ENCODE data around the gene DCTN3. TPM values are rescaled to one million over a fixed set of nuclear protein-coding genes. Genes with fewer than 3 reads are reported as not detected.

The DCTN3 gene
- total RNA-seq, 1 experiment from 2014 or later, result 27.5 TPM

GRCh38 chr9:34566972-34567371 is 53.3 kb downstream of the DCTN3 start:
- peaks cover 3% of the 10 kb centered on the region; the same call in 1 of the 2 replicates for H3K27me3 Mint-ChIP-seq (ENCODE audit: low read depth)
- H3K9me3 Mint-ChIP-seq, result no peaks in the 10 kb centered on the region
- H3K27ac Mint-ChIP-seq, result no peak overlapping the region
- DNase-seq (ENCODE audit: low spot score) (no peak), ATAC-seq (no peak)
- H3K36me3 Mint-ChIP-seq, result no peaks in the 10 kb centered on the region
- POLR2A ChIA-PET, result no interaction called here
- no peak overlapping the region for H3K4me3 Mint-ChIP-seq
- CTCF ChIA-PET, result interaction anchor here (0.8 to 4.1 kb wide), 5 partner anchors 11 to 44 kb away, joined by 3 to 31 read pairs (median 6); no protein-coding TSS in a partner anchor
- H3K4me1 Mint-ChIP-seq, result peaks cover 26% of the 10 kb centered on the region
- no peak for TF ChIP-seq AR (CRISPR knock-in tag; IDR thresholded peaks at IDR 0.05)

- H3K4me1 Mint-ChIP-seq, result peaks cover 26% of the 10 kb centered on the region
- no peak for ATAC-seq
- H3K27me3 Mint-ChIP-seq (ENCODE audit: low read depth), result peaks cover 3% of the 10 kb centered on the region; the same call in 1 of the 2 replicates
- H3K36me3 Mint-ChIP-seq, result no peaks in the 10 kb centered on the region
- DNase-seq (ENCODE audit: low spot score), result no peak
- TF ChIP-seq OVOL2 (CRISPR knock-in tag; IDR thresholded peaks at IDR 0.05; ENCODE audit: borderline replicate concordance) (no peak), ZNF512 (CRISPR knock-in tag; IDR thresholded peaks at IDR 0.05; ENCODE audit: borderline replicate concordance) (no peak), FOXP1 (CRISPR knock-in tag; IDR thresholded peaks at IDR 0.05; ENCODE audit: borderline replicate concordance) (no peak), MLX (CRISPR knock-in tag; IDR thresholded peaks at IDR 0.05) (no peak), KAT7 (CRISPR knock-in tag; IDR thresholded peaks at IDR 0.05; ENCODE audit: borderline replicate concordance) (no peak)
- H3K4me3 Mint-ChIP-seq, result no peak overlapping the region
- POLR2A ChIA-PET, result no interaction called here
- no peak overlapping the region for H3K27ac Mint-ChIP-seq
- no peaks in the 10 kb centered on the region for H3K9me3 Mint-ChIP-seq
- CTCF ChIA-PET, result interaction anchor here (0.8 to 4.1 kb wide), 4 partner anchors 12 to 45 kb away, joined by 3 to 31 read pairs (median 6); no protein-coding TSS in a partner anchor
Measured at GRCh38 chr9:34566322-34566721, 54.0 kb downstream of the DCTN3 start.

GRCh38 chr9:34565856-34566255 is 54.4 kb downstream of the DCTN3 start:
- Mint-ChIP-seq H3K27me3 (ENCODE audit: low read depth) (peaks cover 3% of the 10 kb centered on the region; the same call in 1 of the 2 replicates), H3K9me3 (no peaks in the 10 kb centered on the region), H3K4me3 (no peak overlapping the region), H3K4me1 (peaks cover 22% of the 10 kb centered on the region), H3K36me3 (no peaks in the 10 kb centered on the region), H3K27ac (no peak overlapping the region)
- CTCF ChIA-PET, result interaction anchor here (0.8 to 4.1 kb wide), 4 partner anchors 13 to 45 kb away, joined by 3 to 31 read pairs (median 6); no protein-coding TSS in a partner anchor
- TF ChIP-seq E2F1 (CRISPR knock-in tag; IDR thresholded peaks at IDR 0.05) (no peak), TEAD1 (CRISPR knock-in tag; IDR thresholded peaks at IDR 0.05) (no peak), ZNF671 (CRISPR knock-in tag; IDR thresholded peaks at IDR 0.05) (no peak), CBFB (CRISPR knock-in tag; IDR thresholded peaks at IDR 0.05; ENCODE audit: low read depth) (no peak), ETV6 (CRISPR knock-in tag; IDR thresholded peaks at IDR 0.05) (no peak), ZNF281 (CRISPR knock-in tag; IDR thresholded peaks at IDR 0.05) (no peak), IRF2 (CRISPR knock-in tag; IDR thresholded peaks at IDR 0.05; ENCODE audit: borderline replicate concordance, low read depth) (no peak), ZNF263 (CRISPR knock-in tag; IDR thresholded peaks at IDR 0.05; ENCODE audit: low read depth) (no peak), MAX (CRISPR knock-in tag; IDR thresholded peaks at IDR 0.05) (no peak), MLX (CRISPR knock-in tag; IDR thresholded peaks at IDR 0.05) (no peak), ZNF532 (CRISPR knock-in tag; IDR thresholded peaks at IDR 0.05; ENCODE audit: borderline replicate concordance) (no peak)
- DNase-seq (ENCODE audit: low spot score) (no peak), ATAC-seq (no peak)
- POLR2A ChIA-PET, result no interaction called here
